Activated CD4-positive, alpha-beta T cell treated with anti-CD3 and anti-CD28 coated beads for 24 hours (primary cell): ENCODE results near the gene ZC3HAV1L.
A peak's percentile ranks its signal among the peaks of the same experiment; 100 is the strongest.
"Not testable (repeated sequence)": the region's sequence is repeated elsewhere in the genome, so short reads cannot be mapped to it uniquely, and the experiment has no call there.

Experiments
- DNase-seq, 2 donors: peaks; one replicate each; pipeline ENCODE4 v3.0.0-alpha.2; 2020; ENCODE audit warnings: low read depth in 2 of 2

Gene ZC3HAV1L

GRCh38 chr7:139018910-139019309 lies 16.9 kb downstream of the ZC3HAV1L start:
- DNase-seq = no peak

GRCh38 chr7:139016931-139017511 lies 18.8 kb downstream of the ZC3HAV1L start:
- peak; percentile 32 to 33 for DNase-seq

GRCh38 chr7:139011373-139011772 lies 24.5 kb downstream of the ZC3HAV1L start:
- no peak for DNase-seq

- no peak for DNase-seq
These were observed 31.3 kb downstream of the ZC3HAV1L start for GRCh38 chr7:139004321-139005090.

- DNase-seq = no peak
These were observed 36.4 kb downstream of the ZC3HAV1L start for GRCh38 chr7:138999414-138999813.

- no peak for DNase-seq
These were observed 43.8 kb downstream of the ZC3HAV1L start for GRCh38 chr7:138992052-138992531.

- no peak for DNase-seq
These were observed 48.2 kb downstream of the ZC3HAV1L start for GRCh38 chr7:138987686-138988085.

- no peak for DNase-seq
These were observed 53.6 kb downstream of the ZC3HAV1L start for GRCh38 chr7:138982204-138982623.

GRCh38 chr7:138981332-138982203 lies 54.3 kb downstream of the ZC3HAV1L start, which contains the start of gene KIAA1549:
Gene KIAA1549 (minus strand): TSS chr7:138981389. CDS start chr7:138981269, 120 bp downstream.
- DNase-seq = peak; percentile 18 to 44

- no peak for DNase-seq
These were observed 55.1 kb downstream of the ZC3HAV1L start for GRCh38 chr7:138980563-138981291.

GRCh38 chr7:138979988-138980562 lies 55.8 kb downstream of the ZC3HAV1L start:
- no peak for DNase-seq

GRCh38 chr7:138979226-138979979 lies 56.4 kb downstream of the ZC3HAV1L start:
- no peak for DNase-seq

GRCh38 chr7:138978541-138979184 lies 57.2 kb downstream of the ZC3HAV1L start:
- no peak for DNase-seq

- not testable (repeated sequence) for DNase-seq
These were observed 59.7 kb downstream of the ZC3HAV1L start for GRCh38 chr7:138976161-138976560.
